HCT116 (cell line): ENCODE measurements around the gene KCTD18.

ENCODE experiments used
- ATF3 ChIP-seq: IDR thresholded peaks from 2 replicates; pipeline ENCODE4 v1.6.1; 2012
- EGR1 ChIP-seq: IDR thresholded peaks from 2 replicates; pipeline ENCODE4 v1.6.1; 2012; ENCODE audit warnings: low read depth
- EZH2 ChIP-seq: fragments of 200-600 bp; sonication (generic); IDR thresholded peaks from 2 replicates; pipeline ENCODE4 v1.6.1; 2017; ENCODE audit warnings: antibody characterized with exemption, mixed run types
- POLR2A ChIP-seq: IDR thresholded peaks from 2 replicates; pipeline ENCODE4 v1.7.0; 2011; ENCODE audit warnings: borderline replicate concordance; ENCODE audit not compliant: insufficient read depth, insufficient read length; ENCODE audit errors: extremely low read depth
- RAD21 ChIP-seq: IDR thresholded peaks from 2 replicates; pipeline ENCODE4 v1.6.1; 2012; ENCODE audit warnings: low read depth, mild to moderate bottlenecking
- SIN3A ChIP-seq: IDR thresholded peaks from 2 replicates; pipeline ENCODE4 v1.6.1; 2012; ENCODE audit warnings: low read depth
- SP1 ChIP-seq: IDR thresholded peaks from 2 replicates; pipeline ENCODE4 v1.6.1; 2012; ENCODE audit warnings: low read depth
- SRF ChIP-seq: IDR thresholded peaks from 2 replicates; pipeline ENCODE4 v1.6.1; 2012; ENCODE audit warnings: low read depth
- TCF7L2 ChIP-seq: IDR thresholded peaks from 2 replicates; pipeline ENCODE4 v1.7.0; 2011; ENCODE audit warnings: borderline replicate concordance, inconsistent platforms; ENCODE audit not compliant: insufficient read depth, insufficient read length; ENCODE audit errors: extremely low read depth
- YY1 ChIP-seq: IDR thresholded peaks from 2 replicates; pipeline ENCODE4 v1.6.1; 2011; ENCODE audit warnings: low read length, low read depth, moderate library complexity, mild to moderate bottlenecking; ENCODE audit not compliant: insufficient replicate concordance; ENCODE audit errors: extremely low read depth
- TF ChIP-seq, protein P1 (sequence below), 3 experiments: fragments of 200-600 bp in 1 of 3; sonication (generic) in 1 of 3; IDR thresholded peaks in 2 of 3; conservative IDR thresholded peaks in 1 of 3; 2 replicates each; pipeline ENCODE4 v1.5.1; 2012 to 2017; ENCODE audit warnings: low read depth in 2 of 3, low read length in 2 of 3, antibody characterized with exemption in 1 of 3, borderline replicate concordance in 1 of 3, control low read depth in 1 of 3, mild to moderate bottlenecking in 1 of 3, mixed read lengths in 1 of 3, mixed run types in 1 of 3, moderate library complexity in 1 of 3; ENCODE audit not compliant: insufficient read depth in 1 of 3
- TF ChIP-seq, protein P2 (sequence below): IDR thresholded peaks from 2 replicates; pipeline ENCODE4 v1.6.1; 2012; ENCODE audit warnings: low read depth
- TF ChIP-seq, protein P3 (sequence below): IDR thresholded peaks from 2 replicates; pipeline ENCODE4 v1.6.1; 2012

GRCh38 chr2:200459101-200459500 lies 50.8 kb downstream of the KCTD18 start:
- TF ChIP-seq, protein P1, sequence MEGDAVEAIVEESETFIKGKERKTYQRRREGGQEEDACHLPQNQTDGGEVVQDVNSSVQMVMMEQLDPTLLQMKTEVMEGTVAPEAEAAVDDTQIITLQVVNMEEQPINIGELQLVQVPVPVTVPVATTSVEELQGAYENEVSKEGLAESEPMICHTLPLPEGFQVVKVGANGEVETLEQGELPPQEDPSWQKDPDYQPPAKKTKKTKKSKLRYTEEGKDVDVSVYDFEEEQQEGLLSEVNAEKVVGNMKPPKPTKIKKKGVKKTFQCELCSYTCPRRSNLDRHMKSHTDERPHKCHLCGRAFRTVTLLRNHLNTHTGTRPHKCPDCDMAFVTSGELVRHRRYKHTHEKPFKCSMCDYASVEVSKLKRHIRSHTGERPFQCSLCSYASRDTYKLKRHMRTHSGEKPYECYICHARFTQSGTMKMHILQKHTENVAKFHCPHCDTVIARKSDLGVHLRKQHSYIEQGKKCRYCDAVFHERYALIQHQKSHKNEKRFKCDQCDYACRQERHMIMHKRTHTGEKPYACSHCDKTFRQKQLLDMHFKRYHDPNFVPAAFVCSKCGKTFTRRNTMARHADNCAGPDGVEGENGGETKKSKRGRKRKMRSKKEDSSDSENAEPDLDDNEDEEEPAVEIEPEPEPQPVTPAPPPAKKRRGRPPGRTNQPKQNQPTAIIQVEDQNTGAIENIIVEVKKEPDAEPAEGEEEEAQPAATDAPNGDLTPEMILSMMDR (IDR thresholded peaks at IDR 0.05 in 2 of 3, conservative IDR thresholded peaks at IDR 0.05 in 1 of 3; ENCODE audit: borderline replicate concordance in 1 of 3, insufficient read depth in 1 of 3, low read depth in 2 of 3, low read length in 2 of 3), result no peak
- no peak for TF ChIP-seq SP1
- no peak for TF ChIP-seq TCF7L2
- no peak for TF ChIP-seq ATF3
- no peak for TF ChIP-seq POLR2A
- TF ChIP-seq, protein P2, sequence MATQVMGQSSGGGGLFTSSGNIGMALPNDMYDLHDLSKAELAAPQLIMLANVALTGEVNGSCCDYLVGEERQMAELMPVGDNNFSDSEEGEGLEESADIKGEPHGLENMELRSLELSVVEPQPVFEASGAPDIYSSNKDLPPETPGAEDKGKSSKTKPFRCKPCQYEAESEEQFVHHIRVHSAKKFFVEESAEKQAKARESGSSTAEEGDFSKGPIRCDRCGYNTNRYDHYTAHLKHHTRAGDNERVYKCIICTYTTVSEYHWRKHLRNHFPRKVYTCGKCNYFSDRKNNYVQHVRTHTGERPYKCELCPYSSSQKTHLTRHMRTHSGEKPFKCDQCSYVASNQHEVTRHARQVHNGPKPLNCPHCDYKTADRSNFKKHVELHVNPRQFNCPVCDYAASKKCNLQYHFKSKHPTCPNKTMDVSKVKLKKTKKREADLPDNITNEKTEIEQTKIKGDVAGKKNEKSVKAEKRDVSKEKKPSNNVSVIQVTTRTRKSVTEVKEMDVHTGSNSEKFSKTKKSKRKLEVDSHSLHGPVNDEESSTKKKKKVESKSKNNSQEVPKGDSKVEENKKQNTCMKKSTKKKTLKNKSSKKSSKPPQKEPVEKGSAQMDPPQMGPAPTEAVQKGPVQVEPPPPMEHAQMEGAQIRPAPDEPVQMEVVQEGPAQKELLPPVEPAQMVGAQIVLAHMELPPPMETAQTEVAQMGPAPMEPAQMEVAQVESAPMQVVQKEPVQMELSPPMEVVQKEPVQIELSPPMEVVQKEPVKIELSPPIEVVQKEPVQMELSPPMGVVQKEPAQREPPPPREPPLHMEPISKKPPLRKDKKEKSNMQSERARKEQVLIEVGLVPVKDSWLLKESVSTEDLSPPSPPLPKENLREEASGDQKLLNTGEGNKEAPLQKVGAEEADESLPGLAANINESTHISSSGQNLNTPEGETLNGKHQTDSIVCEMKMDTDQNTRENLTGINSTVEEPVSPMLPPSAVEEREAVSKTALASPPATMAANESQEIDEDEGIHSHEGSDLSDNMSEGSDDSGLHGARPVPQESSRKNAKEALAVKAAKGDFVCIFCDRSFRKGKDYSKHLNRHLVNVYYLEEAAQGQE, result no peak
- no peak for TF ChIP-seq EZH2
- TF ChIP-seq YY1, result no peak
- TF ChIP-seq EGR1, result no peak
- no peak for TF ChIP-seq RAD21
- TF ChIP-seq, protein P3, sequence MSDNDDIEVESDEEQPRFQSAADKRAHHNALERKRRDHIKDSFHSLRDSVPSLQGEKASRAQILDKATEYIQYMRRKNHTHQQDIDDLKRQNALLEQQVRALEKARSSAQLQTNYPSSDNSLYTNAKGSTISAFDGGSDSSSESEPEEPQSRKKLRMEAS, result no peak
- no peak for TF ChIP-seq SIN3A
- no peak for TF ChIP-seq SRF
